Stimulated activated CD4-positive, alpha-beta T cell treated with anti-CD3 and anti-CD28 coated beads, Interleukin-4, amount 100 ng/mL, for 1 hour (primary cell): ENCODE results near the gene MEF2B.
A peak's percentile ranks its signal among the peaks of the same experiment; 100 is the strongest.

Experiments used
- DNase-seq: peaks from one replicate; pipeline ENCODE4 v3.0.0-alpha.2; 2020

Gene MEF2B

DNA sequence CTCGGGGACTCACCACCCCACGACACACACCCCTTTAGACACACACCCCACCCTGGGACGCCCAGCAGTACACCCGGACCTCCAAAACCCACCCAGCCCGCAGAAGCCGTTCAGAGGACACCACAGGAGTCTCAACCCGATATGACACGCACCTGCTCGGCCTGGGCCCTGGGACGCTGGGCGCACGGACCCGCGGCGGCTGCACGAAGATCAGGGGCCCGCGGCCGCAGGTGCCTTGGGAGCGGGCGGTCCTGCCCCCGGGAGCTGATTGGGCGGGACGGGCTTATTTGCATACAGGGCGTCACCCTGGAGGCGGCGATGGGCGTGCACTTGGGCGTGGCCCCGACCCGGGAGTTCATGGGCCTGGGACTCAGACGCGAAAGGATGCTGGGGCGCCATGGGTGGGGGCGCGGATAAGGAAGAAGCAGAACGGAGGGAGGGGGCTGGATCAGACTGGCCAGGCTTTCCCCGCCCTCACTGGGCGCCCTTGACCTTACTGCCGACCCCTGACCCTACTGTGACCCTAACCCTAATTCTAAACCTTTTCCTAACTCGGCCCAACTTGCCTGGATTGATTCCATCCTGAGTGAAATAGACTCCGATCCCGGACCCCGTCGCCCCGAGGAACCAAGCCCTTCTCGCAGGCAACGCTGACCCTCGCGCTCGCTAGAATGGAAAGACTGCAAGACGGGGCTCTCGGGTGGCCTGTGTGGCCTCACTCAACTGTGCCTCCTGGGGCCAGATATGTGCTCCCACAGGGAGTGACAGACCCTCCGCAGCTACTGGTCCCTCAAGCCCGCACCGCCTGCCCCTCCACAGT lies at the start of gene MEF2B:
Gene MEF2B (minus strand): TSS at position 211 of the 820 bp plus-strand sequence. CDS start 19,528 bp downstream, outside the sequence.
- DNase-seq, result peak; percentile 82

DNA sequence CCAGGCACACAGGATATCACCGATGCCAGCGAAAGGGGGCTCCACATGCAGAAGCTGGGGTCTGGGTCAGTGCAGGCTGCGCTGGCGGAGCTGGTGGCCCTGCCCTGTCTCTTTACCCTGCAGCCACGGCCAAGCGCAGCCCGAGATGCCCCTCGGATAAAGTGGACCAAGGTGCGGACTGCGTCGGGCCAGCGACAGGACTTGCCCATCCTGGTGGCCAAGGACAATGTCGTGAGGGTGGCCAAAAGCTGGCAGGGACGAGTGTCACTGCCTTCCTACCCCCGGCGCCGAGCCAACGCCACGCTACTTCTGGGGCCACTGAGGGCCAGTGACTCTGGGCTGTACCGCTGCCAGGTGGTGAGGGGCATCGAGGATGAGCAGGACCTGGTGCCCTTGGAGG lies 48.8 kb upstream of the MEF2B start:
- DNase-seq, result no peak

DNA sequence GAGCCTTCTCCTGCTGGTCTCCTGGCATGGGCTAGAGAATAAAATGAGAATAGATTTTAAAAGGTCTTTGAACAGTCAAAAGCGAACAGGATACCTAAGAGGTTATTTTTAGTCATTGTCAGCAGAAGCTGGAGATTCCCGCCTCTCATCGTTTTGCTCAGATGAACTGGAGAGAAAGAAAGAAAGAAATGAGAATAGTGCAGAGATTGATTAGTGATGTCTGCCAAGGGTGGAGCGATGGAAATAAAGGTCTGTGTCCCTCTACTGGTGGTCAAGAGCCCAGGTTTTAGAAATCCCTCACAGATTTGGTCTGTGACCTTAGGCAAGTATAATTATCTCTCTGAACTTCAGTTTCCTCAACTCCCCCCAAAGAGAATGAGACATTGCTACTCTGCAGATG lies 47.0 kb upstream of the MEF2B start:
- no peak for DNase-seq

DNA sequence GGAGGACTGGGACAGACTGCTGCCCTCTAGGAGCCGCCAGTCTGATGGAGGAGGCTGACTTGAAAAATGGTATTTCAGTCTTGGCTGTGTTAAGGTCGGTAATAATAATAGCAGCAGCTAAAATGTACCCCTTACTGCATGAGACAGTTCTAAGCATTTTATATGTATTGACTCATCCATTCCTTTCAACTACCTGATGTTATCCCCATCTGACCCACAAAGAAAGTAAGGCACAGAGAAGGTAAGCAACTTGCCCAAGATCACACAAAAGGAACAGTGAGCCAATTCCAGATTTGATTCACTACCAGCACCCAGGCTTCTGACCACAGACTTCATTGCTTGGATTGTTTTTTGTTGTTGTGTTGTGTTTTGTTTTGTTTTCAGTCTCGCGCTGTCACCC lies 45.7 kb upstream of the MEF2B start:
- no peak for DNase-seq

- peak; percentile 37 for DNase-seq
These were observed 44.8 kb upstream of the MEF2B start for GRCh38 chr19:19214892-19215291.

- DNase-seq, result no peak
These were observed 44.1 kb upstream of the MEF2B start for GRCh38 chr19:19214159-19214490.

DNA sequence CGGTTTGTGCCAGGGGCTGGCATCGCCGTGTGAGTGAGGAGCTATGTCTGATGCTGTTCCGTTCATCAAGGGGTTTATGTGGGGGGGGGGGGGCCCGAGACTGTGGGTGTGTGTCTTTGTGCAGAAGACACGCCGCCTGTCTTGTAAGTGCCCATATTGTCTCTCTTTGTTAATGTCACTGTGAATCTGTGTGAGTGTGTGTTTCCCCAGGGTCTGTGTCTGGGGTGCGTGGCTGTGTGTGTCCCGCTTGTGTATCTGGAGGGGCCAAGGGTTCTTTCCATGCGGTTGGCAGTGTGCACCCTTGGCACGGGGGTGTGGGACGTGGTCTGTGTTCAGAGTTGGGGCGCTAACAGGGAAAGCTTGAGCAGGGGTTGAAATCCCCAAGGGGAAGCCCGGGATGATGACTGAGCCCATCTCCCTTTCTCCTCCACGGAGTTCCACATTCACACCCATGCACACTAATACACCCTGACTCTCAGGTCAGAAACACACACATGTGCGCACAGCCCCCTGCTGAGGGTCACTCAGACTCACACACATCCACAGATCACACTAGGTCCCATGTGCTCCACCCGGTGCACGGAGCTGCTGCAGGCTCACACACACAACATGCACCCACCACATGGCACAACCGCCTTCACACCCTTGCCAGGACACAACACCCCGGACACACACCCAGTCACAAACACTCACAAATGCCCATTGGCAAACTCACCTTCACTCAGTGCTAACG lies 43.5 kb upstream of the MEF2B start:
- DNase-seq, result no peak

GRCh38 chr19:19212916-19213315 lies 42.9 kb upstream of the MEF2B start:
- DNase-seq, result no peak

DNA sequence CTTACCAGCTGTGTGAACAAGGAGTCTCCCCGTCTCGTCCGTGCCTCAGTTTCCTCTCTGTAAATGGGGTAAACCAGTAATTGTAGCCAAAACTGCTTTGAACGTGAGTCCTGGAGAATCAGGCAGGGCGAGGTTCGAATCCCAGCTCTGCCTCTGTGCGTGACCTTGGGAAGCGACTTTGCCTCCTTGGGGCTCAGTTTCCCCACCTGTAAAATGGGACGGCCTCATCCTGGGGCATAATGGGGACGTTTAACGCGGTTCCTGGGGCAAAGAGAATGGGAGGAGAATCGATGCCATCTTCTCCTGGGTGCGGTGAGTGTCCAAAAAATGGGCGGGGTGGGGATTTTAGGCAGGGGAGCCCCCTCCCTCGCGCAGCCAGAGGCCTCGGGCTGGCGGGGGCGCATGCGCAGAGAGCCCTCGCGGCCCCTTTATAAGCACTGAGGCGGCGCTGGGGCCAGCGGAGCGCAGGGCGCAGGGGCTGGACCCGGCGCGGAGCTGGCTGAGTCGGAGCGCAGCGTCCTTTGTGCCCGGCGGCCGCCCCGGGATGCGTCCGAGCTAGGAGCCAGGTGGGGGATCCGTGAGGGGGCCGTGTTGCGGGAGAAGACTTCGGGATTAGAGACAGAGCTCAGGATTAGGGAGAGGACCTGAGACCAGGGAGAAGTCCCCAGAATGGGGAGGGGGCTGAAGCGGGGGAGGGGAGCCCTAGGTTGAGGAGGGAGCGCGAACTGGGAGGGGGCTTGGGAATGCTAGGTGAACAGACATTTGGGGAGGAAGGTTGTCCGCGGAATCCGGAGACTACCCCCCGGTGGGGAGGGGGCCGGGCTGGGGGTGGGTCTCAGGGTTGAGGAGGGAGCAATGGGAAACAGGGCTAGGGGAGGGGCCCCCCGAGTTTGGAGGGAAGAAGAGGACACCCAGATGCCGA lies 41.7 kb upstream of the MEF2B start, which contains the start of gene NCAN:
Gene NCAN (plus strand): TSS at position 460 of the 922 bp plus-strand sequence. CDS start 4,996 bp downstream, outside the sequence.
- DNase-seq, result no peak

GRCh38 chr19:19209372-19209771 lies 39.3 kb upstream of the MEF2B start:
- DNase-seq, result no peak

DNA sequence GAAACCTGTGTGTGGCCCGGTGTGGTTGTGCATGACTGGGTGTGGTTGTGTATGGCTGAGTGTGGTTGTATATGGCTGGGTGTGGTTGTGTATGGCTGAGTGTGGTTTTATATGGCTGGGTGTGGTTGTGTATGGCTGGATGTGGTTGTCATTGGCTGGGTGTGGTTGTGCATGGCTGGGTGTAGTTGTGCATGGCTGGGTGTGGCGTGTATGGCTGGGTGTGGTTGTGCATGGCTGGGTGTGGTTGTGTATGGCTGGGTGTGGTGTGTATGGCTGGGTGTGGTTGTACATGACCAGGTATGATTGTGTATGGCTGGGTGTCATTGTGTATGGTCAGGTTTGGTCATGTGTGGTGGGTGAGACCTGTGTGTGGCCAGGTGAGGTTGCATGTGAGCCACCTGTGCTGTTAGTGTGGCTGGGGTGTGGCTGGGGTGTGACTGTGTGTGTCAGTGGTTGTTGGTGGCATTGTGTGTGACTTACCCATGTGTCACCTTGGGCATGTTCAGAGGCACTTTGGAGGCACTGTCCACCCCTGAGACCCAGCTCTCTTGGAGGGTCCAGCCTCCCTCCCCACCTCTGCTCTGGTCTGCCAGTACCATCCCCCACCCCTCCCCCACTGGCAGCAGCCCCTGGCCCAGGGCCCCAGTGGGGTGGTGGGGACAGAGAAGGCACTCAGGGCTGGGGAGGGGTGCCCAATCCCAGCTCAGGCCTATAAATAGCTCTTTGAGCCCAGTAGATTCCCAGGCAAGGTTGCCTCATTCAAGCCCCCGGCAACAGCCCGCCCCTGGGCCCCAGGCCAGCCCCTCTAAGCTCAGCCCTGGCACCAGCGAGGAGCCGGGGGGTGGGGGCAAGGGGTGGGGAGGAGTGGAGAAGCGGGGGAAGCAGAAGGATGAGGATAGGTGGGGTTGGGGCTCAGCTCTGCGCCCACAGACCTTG lies 37.8 kb upstream of the MEF2B start:
- no peak for DNase-seq

GRCh38 chr19:19206938-19207337 lies 36.9 kb upstream of the MEF2B start:
- no peak for DNase-seq

DNA sequence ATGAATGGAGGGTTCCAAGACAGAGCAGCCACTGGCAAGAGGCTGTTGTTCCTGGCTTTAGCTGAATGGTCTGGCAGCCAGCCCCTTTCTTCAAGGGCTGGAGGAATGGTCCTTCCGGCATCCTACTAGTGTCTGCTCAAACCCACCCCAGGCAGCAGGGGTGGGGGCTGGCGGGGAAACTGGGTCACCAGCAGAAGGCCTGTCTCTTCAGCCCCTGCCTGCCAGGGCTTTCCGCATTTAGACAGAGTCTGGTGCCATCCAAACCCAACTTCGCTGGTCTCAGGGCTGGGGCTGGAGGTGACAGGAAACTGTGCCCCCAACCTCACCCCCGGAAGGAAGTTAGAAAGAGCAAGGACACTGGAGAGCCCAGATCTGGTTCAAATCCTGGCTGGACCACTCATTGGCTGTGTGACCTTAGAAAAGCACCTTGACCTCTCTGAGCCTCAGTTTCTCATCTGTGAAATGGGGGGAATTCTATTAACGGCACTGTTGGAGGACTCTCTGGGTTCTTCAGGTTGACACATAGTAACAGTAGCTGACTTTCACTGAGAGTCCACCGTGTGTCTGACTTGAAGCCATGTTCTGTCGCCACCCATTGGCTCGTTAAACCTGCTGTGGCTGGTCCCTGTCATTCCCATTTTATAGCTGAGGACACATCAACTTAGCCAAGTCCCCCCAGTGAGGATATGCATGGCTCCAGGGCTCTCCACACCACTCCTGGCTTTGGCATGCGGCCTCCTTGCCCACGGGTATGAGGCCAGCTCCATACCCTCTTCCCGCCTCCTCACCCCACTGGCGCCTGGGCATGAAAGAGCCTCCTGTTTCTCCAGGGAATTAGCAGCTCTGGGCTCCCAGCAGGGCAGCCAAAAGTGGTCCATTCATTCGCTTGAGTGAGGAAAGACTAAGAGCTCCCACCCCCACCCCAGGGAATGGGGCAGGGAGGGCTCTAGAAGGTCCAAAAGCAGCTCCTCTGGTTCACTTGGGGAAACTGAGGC lies 35.6 kb upstream of the MEF2B start:
- no peak for DNase-seq

- no peak for DNase-seq
These were observed 34.1 kb upstream of the MEF2B start for GRCh38 chr19:19204181-19204580.

- DNase-seq, result peak; percentile 95
These were observed 33.2 kb upstream of the MEF2B start, which contains the start of gene NR2C2AP for GRCh38 chr19:19203012-19203856. TSS of gene NR2C2AP (minus strand) at chr19:19203414. CDS start at chr19:19203060, 354 bp downstream.

DNA sequence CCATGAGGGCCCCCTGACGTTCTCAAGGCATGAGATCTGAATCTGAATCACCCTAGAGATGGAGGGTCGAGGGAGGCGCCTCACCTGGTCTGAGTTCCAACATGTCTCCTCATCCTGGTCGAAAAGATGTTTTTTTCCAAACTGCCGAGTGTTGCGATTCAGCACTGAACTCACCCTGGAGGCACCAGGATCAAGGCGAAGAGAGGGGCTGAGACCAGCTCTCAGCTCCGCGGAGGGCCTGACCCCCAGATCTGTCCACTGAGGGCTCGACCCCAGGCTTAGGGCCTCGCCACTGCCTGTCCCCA lies 32.6 kb upstream of the MEF2B start:
- no peak for DNase-seq

- no peak for DNase-seq
These were observed 31.9 kb upstream of the MEF2B start for GRCh38 chr19:19201697-19202630.

- no peak for DNase-seq
These were observed 23.9 kb upstream of the MEF2B start for GRCh38 chr19:19193926-19194325.
